NCI-H510A treated with DMSO at 0.1 percent for 48 hours (cell line): ENCODE data around the gene DHRS1.
A peak's percentile ranks its signal among the peaks of the same experiment; 100 is the strongest.

Experiments used
- DNase-seq: peaks from one replicate; lab custom pipeline; 2025; lab: John Stamatoyannopoulos, UW

DHRS1 gene

DNA sequence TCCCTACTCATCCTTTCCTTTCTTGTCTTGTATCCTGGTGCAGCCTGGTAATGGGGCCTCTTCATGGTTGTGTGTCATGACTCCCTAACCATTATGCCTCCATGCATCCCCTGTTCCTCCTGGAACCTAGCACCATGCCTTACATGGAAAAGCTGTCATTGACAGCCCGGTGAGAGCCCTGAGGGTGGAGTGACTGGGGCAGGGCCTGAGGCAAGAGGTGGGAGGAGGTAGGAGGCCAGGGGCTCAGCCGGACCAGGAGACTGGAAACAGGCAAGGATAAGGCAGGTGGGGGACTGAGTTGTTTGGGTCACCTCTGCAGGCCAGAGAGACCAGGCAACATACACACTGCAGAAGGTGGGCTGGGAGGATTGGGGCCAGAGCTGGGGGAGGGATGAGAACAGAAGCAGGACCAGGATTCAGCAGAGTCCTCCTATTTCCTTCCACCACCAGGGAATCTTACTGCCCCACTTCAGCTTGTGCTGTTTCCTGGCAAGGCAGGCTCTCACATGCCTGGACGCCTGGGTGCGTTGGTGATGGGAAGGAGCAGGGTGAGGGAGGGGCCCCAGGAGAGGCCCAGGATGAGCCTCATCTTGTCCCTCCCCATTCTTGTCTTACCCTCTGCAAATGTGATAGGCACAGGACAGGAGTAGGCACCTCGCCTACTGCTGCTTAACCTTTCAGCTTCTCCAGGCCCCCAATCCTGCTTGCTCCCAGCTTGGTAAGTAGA lies 10.1 kb upstream of the DHRS1 start, which contains the start of gene LTB4R2:
Gene LTB4R2, plus strand, starts transcription at position 603 of the 727 bp plus-strand sequence. CDS start 525 bp downstream, outside the sequence.
- no peak for DNase-seq

DNA sequence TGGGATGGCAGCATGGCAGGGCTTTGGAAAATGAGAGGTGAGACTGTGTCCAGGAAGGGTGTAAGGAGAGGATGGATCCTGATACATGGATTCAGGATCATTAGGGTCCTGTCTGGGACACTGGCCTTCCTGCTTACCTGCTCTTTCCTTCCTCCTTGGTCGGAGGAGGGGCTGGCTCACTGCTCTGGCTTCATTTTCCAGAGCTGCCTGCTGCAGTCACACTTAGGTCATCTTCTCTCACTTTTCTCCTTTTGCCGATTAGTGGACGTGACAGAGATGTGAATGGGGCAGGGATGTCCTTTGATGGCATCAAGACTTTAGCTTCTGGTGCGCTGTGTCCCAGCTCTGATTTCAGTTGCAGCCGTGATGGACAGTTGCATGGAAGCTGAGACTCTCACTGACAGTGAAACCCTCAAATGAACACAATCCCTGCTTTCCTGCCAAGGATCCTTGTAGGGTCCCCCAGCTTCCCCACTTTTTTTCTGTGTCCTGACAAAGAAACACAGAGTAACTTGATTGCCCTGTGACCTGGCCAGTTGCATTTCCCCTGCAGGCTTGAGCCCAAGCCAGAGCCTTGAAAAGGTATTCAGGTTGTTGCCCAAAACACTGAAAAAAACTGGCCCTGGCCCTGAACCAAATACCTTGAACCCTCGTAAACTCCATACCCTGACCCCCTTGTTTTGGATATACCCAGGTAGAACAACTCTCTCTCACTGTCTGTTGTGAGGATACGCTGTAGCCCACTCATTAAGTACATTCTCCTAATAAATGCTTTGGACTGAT lies 9.0 kb upstream of the DHRS1 start:
- DNase-seq: no peak

DNA sequence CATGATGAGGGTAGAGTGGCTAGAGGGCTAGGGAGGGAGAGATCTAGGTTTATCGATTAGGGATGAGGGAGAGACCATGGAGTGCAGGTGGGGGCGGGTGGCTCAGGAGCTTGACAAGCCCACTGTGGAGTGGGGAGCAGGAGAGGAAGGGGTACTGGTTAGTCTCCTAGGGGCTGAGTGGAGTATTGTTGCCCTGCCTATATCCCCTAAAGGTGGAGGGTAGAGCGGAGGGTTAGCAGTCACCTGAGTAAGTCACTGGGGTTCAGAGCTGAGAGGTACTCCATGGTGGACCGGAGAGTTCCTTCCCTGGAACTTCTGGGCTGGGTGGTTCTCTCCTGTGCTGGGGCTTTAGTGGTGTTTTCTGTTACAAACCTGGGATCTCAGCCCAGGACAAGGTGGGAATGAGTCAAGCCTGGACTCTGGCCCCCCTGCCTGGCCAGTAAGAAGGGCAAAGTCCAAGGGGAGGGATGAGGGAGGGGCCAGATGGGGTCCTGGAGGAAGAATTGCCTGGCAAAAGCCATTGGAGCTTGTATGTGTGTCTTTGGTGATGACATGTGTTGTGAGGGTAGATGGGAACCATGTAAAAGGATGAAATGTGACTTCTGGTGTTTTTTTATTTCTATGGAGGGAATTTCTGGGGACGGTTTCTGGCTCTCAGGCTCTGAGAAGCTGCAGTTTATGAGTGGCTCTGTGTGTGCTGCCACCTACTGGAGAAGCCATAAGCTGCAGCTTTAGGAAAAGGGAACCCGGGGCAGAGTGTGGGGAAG lies 8.2 kb upstream of the DHRS1 start, which contains the start of gene CIDEB:
Gene CIDEB, minus strand, starts transcription at position 403 of the 767 bp plus-strand sequence. Its CDS starts 119 bp downstream, at position 284.
- DNase-seq: peak; percentile 38

DNA sequence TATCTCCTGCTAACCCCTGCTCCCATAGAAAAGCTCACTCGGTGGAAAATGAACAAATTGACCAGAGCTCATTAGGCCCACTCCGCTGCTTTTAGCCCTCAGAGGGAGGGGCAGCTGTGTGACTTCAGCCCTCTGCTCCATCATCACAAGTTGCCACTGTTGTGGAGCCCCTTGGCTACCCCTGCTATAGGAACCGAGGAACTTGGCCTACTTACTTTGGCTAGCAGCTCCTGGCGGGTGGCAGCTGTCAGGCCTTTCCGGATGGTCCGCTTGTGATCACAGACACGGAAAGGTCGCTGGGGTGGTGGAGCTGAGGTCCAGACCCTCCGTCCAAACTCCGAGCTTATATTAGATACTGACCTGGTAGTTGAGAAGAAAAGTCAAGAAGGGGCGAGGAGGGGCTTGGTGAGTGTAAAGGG lies 7.6 kb upstream of the DHRS1 start:
- no peak for DNase-seq

DNA sequence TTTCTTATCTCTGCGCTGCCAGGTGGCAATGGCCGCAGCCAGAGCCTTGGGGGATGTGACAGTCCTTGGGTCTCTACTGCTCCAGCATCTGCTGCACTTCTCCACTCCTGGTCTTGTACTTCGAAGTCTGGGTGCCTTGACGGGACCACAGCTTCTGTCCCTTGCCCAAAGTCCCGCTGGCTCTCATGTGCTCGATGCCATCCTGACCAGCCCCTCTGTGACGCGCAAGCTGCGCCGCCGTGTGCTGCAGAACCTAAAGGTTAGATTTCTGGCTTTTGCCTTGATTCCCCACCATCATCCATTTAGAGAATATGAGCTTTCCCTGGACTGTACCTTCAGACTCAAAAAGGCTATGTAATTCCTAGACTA lies 4.4 kb upstream of the DHRS1 start:
- no peak for DNase-seq

DNA sequence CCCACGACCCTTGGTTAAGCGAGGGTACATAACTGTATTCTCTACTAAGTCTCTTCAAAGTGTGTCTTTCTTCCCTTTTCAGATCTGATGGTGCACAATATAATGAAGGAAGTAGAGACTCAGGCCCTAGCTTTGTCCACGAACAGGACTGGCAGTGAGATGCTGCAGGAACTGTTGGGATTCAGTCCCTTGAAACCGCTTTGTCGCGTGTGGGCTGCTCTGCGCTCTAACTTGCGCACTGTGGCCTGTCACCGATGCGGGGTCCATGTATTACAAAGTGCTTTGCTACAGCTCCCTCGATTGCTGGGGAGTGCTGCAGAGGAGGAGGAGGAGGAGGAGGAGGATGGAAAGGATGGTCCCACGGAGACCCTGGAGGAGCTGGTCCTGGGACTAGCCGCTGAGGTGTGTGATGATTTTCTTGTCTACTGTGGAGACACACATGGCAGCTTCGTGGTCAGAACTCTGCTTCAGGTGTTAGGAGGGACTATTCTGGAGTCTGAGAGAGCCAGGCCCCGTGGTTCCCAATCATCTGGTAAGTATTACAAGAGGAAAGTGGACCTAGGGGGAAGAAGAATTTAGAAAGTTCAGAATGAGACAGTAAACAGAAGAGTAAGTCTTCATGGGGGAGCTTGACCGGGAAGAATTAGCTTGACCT lies 873 bp upstream of the DHRS1 start:
- DNase-seq: no peak

DNA sequence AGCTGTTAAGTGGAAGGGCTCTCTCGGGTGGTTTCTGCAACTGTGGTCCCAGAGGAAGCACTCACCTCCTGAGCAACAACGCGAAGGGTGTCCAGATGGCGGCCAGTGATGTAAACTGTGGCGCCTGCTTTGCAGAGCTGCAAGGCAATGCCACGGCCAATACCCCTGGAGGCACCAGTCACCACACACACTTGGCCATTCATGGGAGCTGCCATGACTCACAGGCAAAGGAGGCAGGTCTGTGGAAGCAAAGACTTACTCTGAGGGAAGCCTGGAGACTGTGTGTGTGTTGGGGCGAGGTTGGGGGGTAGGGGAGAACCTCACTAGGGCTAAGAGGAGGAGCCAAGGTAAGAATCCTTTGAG lies 707 bp downstream of the DHRS1 start:
- no peak for DNase-seq

DNA sequence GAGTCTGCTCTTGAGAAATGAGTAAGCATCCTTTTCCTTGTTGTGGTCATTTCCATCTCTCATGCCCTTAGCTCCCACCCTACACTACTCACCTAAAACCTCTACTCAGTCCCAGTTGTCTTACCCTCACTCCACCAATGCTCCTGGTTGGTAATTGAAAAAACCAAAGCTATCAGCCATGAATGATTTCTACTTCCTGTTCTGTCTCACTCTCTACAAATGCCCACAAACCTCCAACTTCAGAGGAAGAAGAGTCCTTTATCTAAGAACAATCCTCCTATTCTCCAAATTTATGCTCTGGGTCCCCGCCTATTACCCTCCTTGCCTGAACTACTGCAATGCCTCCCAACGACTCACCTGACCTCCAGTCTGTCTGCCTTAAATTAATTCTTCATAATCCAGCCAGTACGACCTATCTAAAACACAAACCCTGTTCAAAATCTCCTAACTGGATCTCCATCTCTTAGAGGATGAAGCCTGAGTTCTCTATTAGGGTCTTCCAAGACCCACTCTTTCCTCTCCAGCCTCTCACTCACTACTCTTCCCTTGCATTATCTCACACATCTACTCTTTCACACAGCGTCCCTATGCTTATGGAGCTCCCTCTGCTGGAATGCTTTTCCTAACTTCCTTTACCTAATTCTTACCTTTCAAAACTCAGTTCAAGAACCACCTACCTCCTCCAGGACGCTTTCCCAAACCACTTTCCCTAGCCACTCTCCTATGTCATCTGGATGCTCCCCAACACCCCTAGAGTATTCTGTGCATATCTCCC lies 2.2 kb downstream of the DHRS1 start:
- peak; percentile 29 for DNase-seq

DNA sequence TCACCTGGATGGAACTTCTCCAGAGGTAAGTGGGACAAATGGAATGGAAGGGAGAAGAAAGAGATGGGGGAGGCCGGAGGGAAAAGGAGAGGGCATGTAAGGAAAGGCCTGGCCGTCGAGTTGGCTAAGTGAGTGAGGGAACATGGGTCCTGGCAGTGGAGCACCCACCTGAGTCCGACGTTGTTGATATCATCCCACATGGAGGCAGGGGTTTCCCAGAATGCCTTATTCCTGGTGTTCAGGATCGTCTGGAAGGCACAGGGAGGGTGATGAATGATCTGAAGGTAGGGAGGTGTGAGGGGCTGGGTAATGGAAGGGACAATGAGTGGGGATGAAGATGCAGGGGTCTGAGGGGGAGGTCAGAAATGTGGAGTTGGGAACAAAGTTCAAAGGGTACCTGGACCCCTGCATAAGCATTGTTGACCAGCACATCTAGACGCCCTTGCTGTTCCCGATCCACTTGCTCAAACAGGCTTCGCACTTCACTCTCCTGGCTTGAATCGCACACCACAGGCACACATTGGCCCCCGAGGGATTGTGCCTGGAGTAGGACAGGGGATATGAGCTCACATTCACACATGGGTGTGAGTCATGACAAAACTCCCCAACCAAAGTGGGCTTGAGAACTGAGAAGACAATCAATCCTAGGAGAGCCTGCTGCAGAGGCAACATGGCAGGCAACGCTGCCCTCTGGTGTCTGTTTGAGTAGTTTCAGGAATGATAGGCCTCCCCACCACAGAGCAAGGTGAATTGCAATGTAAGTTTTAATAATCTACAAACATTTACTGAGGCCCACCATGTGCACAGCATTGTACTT lies 3.0 kb downstream of the DHRS1 start:
- peak; percentile 19 for DNase-seq

DNA sequence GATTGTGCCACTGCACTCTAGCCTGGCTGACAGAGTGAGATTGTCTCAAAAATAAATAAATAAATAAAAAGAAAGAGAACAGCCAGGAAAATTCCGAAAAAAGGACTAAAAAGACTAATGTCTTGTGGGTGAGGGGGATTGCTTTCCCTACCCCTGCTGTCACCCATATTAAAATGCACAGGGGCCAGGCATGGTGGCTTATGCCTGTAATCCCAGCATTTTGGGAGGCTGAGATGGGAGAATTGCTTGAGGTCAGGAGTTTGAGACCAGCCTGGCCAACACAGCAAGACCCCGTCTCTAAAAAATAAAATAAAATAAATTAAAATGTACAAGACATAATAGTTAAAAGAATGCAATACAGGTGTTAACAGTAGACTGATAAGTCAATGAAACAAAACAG lies 6.1 kb downstream of the DHRS1 start:
- no peak for DNase-seq

DNA sequence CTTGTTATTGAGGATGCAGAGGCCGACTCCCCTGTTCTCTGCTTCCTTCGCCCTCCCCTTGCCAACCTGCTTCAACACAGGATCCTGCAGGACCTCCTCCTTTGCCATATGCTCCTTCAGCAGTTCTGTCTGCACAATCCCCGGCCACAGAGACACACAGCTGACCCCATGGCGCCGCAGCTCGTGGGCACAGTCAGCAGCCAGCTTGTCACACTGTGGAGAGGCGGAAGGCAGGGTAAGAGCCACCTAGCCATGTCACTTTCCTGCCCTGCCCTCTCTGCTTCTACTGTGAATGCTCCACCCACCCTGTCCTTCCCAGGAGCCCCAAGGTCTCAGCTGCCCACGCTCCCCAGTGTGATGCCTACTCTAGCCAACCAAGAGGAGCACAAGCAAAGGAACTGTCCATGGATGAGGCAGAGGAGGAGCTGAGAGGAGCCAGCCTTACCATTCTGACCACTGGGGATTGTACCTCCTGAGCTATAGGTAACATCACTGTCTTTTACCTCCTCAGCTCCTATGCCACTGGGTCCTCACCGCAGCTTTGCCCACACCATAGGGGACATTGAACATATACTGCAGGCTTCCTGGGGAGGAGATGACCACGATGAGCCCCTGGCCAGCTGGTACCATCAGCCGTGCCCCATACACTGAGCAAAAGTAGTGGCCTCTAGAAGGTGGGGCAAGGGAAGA lies 7.3 kb downstream of the DHRS1 start:
- no peak for DNase-seq

DNA sequence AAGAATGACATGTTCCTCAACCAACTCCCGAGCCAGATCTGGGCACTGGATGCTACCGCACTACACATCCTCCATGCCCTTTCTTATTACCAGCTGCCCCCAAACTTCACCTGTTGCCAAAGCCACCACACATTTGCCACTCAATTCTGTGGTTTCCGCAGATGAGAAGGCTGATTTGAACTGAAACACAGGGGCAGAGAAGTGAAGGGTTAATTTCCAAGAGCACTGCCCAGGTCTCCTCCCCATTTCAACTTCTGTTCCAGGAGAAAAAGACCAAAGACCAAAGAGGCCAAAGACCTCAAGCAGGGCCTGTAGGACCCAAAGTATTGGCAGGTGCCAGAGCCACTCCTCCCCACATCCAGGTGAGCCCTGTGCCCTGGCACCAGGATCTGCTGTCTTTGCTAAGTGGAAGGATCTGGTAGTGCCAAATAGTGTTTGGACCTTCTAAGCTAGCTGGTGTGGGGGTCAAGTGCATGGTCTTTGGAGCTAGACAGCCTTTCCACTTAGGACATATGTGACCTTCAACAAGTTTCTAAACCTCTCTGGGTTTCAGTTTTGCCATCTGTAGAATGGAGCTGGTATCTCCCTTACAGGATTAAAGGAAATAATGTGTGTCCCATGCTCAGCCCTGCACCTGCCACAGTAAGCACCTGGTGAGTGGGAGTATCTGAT lies 8.0 kb downstream of the DHRS1 start:
- DNase-seq: no peak

DNA sequence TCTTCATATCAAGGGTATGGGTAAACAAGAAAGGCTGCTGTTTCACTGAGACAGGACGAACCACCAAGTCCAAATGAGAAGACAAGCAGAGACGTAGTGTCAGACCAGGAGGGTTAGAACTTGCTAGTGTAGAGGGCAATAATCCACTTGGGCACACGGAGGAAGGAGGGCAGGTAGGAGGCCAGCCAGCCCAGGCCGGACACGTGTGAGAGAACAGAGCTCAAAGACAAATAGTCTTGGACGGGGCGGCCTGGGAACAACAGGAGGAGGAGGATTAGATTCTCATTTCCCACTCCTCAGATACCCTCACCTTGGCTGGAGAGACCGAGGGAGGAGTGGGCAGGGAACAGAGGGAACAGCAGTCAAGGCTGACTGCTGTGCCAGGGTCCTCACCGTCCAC lies 8.8 kb downstream of the DHRS1 start:
- DNase-seq: no peak

DNA sequence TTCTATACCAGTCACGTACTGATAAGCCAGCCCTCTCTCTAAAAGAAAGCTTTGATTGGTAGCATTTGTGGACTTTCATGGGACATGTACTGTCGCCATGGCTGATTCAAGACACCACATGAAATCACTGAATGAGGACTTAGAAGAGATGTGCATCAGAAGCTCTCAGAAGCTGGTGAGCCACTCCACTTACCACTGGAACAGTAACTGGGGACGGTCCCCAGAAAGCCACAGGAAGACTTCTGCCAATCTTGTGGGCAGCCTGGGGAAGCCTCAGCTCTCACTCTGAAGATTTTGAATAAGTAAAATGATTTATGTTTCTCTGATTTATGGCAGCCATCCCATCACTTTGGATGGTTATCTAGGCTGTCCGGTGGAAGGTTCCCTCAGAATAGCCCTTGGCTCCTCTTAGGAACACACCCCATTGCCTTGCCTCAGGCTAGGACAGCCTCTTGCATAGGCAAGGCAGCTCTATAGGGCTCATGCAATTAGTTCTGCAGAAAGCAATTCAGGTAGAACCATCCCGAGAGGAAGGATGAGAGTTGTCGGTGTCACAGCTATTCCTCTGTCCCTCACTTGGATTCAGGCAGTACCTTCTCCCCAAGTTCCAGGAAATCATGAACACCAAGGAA lies 9.8 kb downstream of the DHRS1 start:
- DNase-seq: no peak

DNA sequence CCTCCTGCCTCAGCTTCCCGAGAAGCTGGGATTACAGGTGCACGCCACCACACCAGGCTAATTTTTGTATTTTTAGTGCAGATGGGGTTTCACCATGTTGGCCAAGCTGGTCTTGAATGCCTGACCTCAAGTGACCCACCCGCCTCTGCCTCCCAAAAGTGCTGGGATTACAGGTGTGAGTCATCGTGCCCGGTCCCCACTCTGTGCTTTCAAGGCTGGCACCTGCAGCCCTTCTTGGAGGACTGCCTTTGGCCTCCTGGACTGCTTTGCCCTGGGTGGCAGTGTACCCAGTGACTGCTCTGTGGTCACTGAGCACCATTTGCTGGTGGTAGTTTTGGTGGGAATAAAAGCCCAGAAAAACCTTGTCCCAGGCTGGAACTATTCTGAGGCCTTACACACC lies 12.6 kb downstream of the DHRS1 start:
- DNase-seq: no peak

DNA sequence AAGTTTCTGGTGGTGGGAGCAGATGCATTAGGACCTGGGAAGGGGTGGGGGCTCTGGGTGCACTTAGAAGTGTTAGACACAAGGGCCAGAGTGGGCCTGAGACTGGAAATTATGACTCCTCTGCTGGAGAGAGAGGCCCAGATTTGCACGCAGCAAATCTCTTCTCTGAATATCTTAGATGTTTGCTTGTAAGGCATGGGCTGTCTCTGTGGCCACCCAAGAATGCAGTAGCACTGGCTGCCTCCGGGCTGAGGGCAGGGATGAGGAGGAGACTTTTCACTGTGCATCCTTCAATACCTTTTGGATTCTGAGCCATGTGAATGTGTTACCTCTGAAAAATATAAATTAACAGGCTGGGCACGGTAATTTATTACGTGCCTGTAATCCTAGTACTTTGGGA lies 14.2 kb downstream of the DHRS1 start:
- DNase-seq: no peak

DNA sequence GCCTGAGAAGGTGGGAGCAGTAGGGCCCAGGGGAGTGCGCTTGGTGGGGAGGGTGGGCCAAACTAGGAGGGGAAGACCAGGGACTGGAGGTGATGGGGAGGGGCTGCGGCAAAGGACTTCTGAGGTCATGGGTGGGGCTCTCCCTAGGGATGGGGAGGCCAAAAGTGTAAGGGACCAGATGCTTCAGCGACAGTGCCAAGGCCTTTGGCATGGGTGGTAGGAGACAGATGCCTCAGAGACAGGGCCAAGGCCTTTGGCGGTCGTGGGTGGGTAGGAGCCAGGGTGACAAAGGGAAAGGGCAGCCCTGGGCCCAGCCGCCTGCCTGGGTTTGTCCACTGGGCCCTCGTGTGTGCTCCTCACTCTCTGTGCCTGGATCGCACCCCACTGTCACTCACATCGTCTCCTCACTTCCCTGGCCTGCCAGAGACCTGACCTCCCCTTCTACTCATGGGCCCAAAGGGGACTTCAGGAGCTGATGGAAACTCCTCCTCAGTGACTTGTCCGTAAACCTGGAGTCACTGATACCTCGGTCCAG lies 15.0 kb downstream of the DHRS1 start:
- DNase-seq: no peak

DNA sequence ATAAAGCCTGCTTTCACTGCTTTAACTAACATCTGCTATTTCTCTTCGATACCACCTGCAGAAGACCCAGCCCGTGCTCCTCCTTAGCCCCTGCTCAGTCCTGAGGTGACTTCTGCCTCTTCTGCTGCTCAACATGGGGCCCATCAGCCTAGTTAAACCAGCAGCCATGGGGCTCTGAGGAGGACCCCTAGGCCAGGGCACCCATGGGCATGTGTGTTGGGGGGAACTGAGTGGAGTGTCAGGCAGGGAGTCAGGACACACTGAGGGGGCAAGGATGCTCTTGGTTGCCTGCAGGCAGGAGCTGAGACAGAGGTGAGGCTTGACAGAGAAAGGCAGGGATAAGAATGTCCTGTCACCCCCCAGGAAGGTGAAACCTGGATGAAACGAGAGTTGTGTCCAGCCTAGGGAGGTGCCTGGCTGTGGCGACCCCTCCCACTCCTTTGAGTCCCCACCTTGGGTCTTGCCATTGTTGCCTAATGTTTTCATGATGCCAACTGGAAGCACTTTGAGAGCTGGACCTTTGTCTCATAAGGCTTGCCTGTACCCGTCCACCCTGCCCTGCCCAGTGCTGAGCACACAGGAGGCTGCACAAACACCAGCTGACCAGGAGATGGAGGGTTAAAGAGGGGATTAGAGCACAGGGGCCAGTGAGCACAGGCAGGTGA lies 15.7 kb downstream of the DHRS1 start:
- DNase-seq: no peak
